ENCODE data around the gene MCTP1. TPM values are rescaled to one million over a fixed set of nuclear protein-coding genes. Genes with fewer than 3 reads are reported as not detected.

MCTP1 gene
- total RNA-seq, 1 experiment from 2014 or later, result 0.44 TPM

GRCh38 chr5:94807985-94808384 lies 476.9 kb downstream of the MCTP1 start:
- H3K4me2 ChIP-seq (ENCODE audit: low read length), result no peak overlapping the region
- H3K27ac ChIP-seq (ENCODE audit: low read depth, low read length), result no peak overlapping the region
- no peaks in the 10 kb centered on the region for H3K9me2 ChIP-seq (ENCODE audit: insufficient read depth)
- BruUV-seq (replicated peaks), result no TSS peak
- no peaks in the 10 kb centered on the region for H3K9me3 ChIP-seq (ENCODE audit: control insufficient read depth in 1 of 2, insufficient read depth in 1 of 2, low read depth in 1 of 2, low read length in 2 of 2)
- no peak overlapping the region for H2AFZ ChIP-seq (ENCODE audit: low read depth, low read length, poor library complexity, severe bottlenecking)
- H3K4me3 ChIP-seq (replicated peaks in 1 of 2; ENCODE audit: low read depth in 1 of 2, low read length in 2 of 2), result no peak overlapping the region
- ChIA-PET POLR2A (no interaction called here), RAD21 (ENCODE audit: low non-redundant PET in 1 of 2, low total read pairs in 2 of 2, uncharacterized antibody in 2 of 2, unreplicated experiment in 2 of 2) (no interaction called here), CTCF (no interaction called here)
- intact Hi-C loops (cut with micrococcal nuclease), result no loop called here
- H4K20me1 ChIP-seq (ENCODE audit: insufficient read depth), result no peaks in the 10 kb centered on the region
- no peak overlapping the region for H3K9ac ChIP-seq (ENCODE audit: low read length)
- no peaks in the 10 kb centered on the region for H3K4me1 ChIP-seq (ENCODE audit: control insufficient read depth in 1 of 2, insufficient read depth in 2 of 2, low read length in 2 of 2)
- no peak for DNase-seq (ENCODE audit: low read depth, low spot score)
- no peaks in the 10 kb centered on the region for H3K36me3 ChIP-seq (ENCODE audit: control insufficient read depth in 1 of 2, insufficient read depth in 2 of 2, low read length in 2 of 2)
- 0 out of 2 replicates have a peak, but pooled peaks cover 3% of the 10 kb centered on the region for H3K27me3 ChIP-seq (ENCODE audit: insufficient read depth, low read length)
- TF ChIP-seq RAD21 (IDR thresholded peaks at IDR 0.05; ENCODE audit: low read depth) (no peak), POLR2AphosphoS5 (IDR thresholded peaks at IDR 0.05; ENCODE audit: low read depth, low read length) (no peak), SP1 (IDR thresholded peaks at IDR 0.05; ENCODE audit: low read depth) (no peak), ZFX (IDR thresholded peaks at IDR 0.05) (no peak), FOSL1 (IDR thresholded peaks at IDR 0.05; ENCODE audit: low read depth) (no peak), SIN3A (IDR thresholded peaks at IDR 0.05; ENCODE audit: low read depth) (no peak), JUND (IDR thresholded peaks at IDR 0.05) (no peak), POLR2A (IDR thresholded peaks at IDR 0.05; ENCODE audit: borderline replicate concordance, extremely low read depth, insufficient read depth, insufficient read length) (no peak), YY1 (IDR thresholded peaks at IDR 0.05; ENCODE audit: extremely low read depth, insufficient replicate concordance, low read depth, low read length) (no peak), ELF1 (IDR thresholded peaks at IDR 0.05; ENCODE audit: borderline replicate concordance, low read depth) (no peak), EGR1 (IDR thresholded peaks at IDR 0.05; ENCODE audit: low read depth) (no peak), EZH2phosphoT487 (IDR thresholded peaks at IDR 0.05; ENCODE audit: borderline replicate concordance) (no peak), TCF7L2 (IDR thresholded peaks at IDR 0.05; ENCODE audit: borderline replicate concordance, extremely low read depth, insufficient read depth, insufficient read length) (no peak), ZNF274 (IDR thresholded peaks at IDR 0.05; ENCODE audit: low read depth, low read length) (no peak)
- TF ChIP-seq, protein P1, sequence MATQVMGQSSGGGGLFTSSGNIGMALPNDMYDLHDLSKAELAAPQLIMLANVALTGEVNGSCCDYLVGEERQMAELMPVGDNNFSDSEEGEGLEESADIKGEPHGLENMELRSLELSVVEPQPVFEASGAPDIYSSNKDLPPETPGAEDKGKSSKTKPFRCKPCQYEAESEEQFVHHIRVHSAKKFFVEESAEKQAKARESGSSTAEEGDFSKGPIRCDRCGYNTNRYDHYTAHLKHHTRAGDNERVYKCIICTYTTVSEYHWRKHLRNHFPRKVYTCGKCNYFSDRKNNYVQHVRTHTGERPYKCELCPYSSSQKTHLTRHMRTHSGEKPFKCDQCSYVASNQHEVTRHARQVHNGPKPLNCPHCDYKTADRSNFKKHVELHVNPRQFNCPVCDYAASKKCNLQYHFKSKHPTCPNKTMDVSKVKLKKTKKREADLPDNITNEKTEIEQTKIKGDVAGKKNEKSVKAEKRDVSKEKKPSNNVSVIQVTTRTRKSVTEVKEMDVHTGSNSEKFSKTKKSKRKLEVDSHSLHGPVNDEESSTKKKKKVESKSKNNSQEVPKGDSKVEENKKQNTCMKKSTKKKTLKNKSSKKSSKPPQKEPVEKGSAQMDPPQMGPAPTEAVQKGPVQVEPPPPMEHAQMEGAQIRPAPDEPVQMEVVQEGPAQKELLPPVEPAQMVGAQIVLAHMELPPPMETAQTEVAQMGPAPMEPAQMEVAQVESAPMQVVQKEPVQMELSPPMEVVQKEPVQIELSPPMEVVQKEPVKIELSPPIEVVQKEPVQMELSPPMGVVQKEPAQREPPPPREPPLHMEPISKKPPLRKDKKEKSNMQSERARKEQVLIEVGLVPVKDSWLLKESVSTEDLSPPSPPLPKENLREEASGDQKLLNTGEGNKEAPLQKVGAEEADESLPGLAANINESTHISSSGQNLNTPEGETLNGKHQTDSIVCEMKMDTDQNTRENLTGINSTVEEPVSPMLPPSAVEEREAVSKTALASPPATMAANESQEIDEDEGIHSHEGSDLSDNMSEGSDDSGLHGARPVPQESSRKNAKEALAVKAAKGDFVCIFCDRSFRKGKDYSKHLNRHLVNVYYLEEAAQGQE (IDR thresholded peaks at IDR 0.05; ENCODE audit: low read depth), result no peak
- TF ChIP-seq, protein P2, sequence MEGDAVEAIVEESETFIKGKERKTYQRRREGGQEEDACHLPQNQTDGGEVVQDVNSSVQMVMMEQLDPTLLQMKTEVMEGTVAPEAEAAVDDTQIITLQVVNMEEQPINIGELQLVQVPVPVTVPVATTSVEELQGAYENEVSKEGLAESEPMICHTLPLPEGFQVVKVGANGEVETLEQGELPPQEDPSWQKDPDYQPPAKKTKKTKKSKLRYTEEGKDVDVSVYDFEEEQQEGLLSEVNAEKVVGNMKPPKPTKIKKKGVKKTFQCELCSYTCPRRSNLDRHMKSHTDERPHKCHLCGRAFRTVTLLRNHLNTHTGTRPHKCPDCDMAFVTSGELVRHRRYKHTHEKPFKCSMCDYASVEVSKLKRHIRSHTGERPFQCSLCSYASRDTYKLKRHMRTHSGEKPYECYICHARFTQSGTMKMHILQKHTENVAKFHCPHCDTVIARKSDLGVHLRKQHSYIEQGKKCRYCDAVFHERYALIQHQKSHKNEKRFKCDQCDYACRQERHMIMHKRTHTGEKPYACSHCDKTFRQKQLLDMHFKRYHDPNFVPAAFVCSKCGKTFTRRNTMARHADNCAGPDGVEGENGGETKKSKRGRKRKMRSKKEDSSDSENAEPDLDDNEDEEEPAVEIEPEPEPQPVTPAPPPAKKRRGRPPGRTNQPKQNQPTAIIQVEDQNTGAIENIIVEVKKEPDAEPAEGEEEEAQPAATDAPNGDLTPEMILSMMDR (IDR thresholded peaks at IDR 0.05 in 2 of 3, conservative IDR thresholded peaks at IDR 0.05 in 1 of 3; ENCODE audit: borderline replicate concordance in 1 of 3, insufficient read depth in 1 of 3, low read depth in 2 of 3, low read length in 2 of 3), result no peak
- TF ChIP-seq, protein P3, sequence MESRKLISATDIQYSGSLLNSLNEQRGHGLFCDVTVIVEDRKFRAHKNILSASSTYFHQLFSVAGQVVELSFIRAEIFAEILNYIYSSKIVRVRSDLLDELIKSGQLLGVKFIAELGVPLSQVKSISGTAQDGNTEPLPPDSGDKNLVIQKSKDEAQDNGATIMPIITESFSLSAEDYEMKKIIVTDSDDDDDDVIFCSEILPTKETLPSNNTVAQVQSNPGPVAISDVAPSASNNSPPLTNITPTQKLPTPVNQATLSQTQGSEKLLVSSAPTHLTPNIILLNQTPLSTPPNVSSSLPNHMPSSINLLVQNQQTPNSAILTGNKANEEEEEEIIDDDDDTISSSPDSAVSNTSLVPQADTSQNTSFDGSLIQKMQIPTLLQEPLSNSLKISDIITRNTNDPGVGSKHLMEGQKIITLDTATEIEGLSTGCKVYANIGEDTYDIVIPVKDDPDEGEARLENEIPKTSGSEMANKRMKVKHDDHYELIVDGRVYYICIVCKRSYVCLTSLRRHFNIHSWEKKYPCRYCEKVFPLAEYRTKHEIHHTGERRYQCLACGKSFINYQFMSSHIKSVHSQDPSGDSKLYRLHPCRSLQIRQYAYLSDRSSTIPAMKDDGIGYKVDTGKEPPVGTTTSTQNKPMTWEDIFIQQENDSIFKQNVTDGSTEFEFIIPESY (IDR thresholded peaks at IDR 0.05; ENCODE audit: extremely low read depth, insufficient replicate concordance, low read length), result no peak
- H3K79me2 ChIP-seq (ENCODE audit: insufficient read depth, low read length), result no peaks in the 10 kb centered on the region
- ATAC-seq, result no peak

Measured in HCT116 (cell line).